HG03280 (cell line): Measurements from ENCODE around the gene MPZL3.
"Not testable (repeated sequence)": the region's sequence is repeated elsewhere in the genome, so short reads cannot be mapped to it uniquely, and the experiment has no call there.

Experiments
- ATAC-seq: cut with Tn5 transposase; IDR thresholded peaks from one replicate; pipeline ENCODE4 v1.9.1; 2021; ENCODE audit warnings: mild to moderate bottlenecking, moderate library complexity; ENCODE audit not compliant: unreplicated experiment

MPZL3 gene

GRCh38 chr11:118190942-118191506 lies 61.1 kb downstream of the MPZL3 start:
- ATAC-seq: not testable (repeated sequence)

GRCh38 chr11:118186346-118187107 lies 65.6 kb downstream of the MPZL3 start:
- ATAC-seq: no peak

GRCh38 chr11:118184784-118185579 lies 67.2 kb downstream of the MPZL3 start:
- ATAC-seq: no peak

GRCh38 chr11:118183691-118184090 lies 68.5 kb downstream of the MPZL3 start:
- ATAC-seq: not testable (repeated sequence)

DNA sequence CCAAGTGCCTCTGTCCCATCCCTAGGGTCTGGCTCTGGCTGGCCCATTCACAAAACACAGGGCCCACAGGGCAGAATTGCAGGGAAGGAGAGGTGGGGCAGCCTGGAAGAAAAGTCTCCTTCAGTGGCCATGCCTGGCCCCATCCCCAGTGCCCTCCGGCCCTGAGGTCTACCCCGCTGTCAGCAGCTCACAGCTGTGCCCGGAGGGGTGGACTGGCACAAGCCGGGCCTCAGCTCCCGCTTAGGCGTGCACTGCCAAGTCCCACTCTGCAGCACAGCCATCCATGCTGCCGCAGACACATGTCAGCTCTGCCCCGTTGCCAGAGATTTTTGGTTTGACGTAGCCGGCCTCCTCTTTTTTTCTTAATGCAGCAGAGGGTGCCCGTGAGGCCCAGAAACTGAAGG lies 71.9 kb downstream of the MPZL3 start:
- ATAC-seq: no peak

DNA sequence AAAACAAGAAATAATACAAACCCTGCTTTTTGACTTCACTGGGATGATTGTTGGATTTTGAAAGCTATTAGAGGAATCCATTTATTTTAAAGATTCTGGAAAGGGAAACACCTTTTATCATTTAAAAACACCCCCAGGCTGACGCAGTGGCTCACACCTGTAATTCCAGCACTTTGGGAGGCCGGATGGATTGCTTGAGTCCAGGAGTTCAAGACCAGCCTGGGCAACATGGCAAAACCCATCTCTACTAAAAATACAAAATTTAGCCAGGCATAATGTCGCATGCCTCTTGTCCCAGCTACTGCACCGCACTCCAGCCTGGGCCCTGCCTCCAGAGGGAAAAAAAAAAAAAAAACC lies 75.4 kb downstream of the MPZL3 start:
- no peak for ATAC-seq
